ENCODE data around the gene NIPAL1.

GRCh38 chr4:48068182-48068581 lies 51.6 kb downstream of the NIPAL1 start:
- TF ChIP-seq CTCF (IDR thresholded peaks at IDR 0.05) (no peak), POLR2A (IDR thresholded peaks at IDR 0.05) (no peak)

Data from esophagus squamous epithelium (tissue), 4 donors.